Skeletal muscle cell (primary cell): ENCODE data around the gene FLYWCH1.

Experiments
- DNase-seq: peaks from one replicate; pipeline ENCODE4 v3.0.0-alpha.2; 2010; ENCODE audit warnings: low read depth
- H3K4me3 ChIP-seq: 2 replicates; pipeline ENCODE4 v1.5.1; 2011; ENCODE audit warnings: low read depth, mild to moderate bottlenecking, control low read depth, low read length, moderate library complexity

Gene FLYWCH1

GRCh38 chr16:2976201-2976600 is 64.5 kb downstream of the FLYWCH1 start:
- DNase-seq, result no peak
- H3K4me3 ChIP-seq, result no peak overlapping the region

- H3K4me3 ChIP-seq, result no peak overlapping the region
- no peak for DNase-seq
These were observed 64.9 kb downstream of the FLYWCH1 start for GRCh38 chr16:2976673-2977072.

DNA sequence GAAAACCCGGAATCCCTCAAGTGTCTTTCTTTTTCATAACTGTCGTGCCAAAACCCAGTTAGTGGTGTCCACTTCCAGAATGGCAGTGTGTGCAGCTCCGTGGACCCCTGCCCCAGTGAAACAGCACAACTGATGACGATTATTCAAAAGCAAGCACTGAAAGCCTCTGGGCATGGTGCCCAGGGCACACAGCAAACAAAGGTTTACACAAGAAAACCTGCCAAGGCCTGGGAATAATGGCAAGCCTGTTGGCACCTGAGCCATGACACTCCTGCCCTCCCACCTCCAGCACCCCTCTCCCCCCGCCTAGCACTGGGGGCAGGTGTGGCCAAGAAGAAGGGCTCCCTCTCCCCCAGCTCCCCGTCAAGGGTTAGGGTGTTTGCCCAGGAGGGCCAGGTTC is 65.7 kb downstream of the FLYWCH1 start:
- DNase-seq, result no peak
- no peak overlapping the region for H3K4me3 ChIP-seq

DNA sequence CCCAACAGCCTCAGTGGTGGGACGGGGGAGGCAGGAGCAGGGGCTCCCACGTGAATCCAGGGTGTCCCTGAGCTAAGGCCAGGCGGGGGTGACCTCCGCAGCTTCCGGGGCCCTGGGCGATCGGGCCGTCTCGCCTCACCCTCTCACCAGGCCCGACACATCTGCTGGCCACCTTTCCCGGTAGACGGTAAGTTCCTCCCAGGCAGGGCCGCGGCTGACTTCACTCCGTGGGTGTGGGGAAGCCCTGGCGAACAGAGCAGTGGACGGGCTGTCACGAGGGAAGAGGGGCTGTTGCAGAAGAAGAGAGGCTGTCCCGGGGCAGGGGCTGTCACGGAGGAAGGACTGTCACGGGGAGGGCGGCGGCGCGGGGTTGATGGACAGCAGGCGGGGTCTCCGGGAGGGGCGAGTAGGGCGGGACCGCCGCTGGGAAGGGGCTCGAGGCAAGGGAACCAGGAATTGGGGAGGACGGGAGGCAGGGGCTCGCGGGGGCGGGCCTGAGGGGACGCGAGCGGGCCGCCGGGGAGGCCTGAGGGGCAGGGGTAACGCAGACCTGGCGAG is 68.0 kb downstream of the FLYWCH1 start:
- DNase-seq, result no peak
- H3K4me3 ChIP-seq, result peak overlapping the region; percentile 74

DNA sequence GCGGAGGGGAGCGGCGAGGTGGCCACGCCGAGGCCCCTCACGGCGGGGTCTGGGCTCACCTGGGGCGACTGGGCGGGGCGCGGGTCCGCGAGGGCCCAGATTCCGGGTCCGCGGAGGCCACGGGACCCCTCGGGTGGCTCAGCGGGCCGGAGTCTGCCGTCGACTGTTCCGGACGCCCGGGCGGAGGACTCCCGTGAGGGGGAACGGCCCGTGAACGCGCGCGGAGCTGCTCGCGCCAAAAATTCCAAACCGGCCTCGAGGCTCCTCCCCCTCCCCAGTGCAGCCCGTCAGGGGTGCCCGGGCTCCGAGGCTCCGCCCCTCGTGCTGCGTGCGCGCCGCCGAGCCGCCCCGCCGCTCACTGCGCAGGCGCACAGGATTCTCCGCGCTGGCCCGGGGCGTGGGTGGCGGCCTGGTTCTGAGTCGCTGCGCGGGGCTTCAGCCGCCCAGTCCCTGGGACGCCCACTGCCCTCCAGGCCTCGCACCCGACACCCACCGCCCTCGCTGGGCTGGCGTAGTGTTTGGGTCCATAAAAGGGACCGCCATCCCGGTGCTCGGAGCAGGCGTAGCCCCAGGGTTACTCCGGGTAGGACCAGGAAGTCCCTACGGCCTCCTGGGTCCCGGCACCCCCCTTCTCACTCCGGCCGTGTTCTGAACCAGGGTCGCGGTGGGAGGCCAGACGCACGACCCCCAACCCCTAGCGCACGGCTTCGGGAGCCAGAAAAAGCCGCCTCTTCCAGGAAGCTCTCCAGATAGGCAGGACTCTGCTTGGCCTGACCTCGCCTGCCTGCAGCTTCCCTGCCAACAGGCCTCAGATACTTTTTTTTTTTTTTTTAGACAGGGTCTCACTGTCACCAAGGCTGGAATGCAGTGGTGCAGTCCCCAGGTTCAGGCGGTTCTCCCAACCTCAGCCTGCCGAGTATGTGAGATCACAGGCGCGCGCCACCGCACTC is 68.8 kb downstream of the FLYWCH1 start, which contains the start of gene PKMYT1:
Gene PKMYT1, minus strand, starts transcription at position 220 of the 950 bp plus-strand sequence. CDS start 789 bp downstream, outside the sequence.
- H3K4me3 ChIP-seq, result peak within 1 kb of the TSS; percentile 74
- DNase-seq, result peak; percentile 33

DNA sequence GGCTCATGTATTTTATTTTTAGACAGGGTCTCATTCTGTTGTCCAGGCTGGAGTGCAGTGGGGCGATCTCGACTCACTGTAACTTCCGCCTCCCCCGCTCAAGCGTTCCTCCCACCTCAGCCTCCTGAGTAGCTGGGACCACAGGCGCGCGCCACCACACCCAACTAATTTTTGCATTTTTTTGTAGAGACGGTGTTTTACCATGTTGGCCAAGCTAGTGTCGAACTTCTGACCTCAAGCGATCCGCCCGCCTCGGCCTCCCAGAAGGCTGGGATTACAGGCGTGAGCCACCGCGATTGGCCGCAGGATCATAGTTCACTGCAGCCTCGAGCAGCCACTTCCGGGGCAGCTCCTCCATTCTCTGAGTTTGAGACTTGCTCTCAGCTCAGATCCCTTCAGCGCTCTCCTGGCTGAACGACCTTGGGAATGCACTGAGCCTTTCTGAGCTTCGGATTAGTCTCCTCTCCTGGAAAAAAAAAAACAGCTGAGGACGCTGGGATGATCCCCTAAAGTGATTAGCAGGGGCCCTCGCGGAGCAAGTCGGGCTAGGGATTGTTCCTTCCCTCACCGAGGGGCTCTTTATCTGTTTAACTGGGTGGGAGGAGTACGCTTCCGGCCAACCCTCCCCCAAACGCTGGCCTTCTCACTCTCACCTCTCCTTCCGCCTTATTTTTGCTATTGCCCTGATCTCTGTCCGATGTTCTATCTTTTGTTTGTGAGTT is 69.6 kb downstream of the FLYWCH1 start:
- peak overlapping the region; percentile 74 for H3K4me3 ChIP-seq
- DNase-seq, result no peak

GRCh38 chr16:2981899-2982250 is 70.1 kb downstream of the FLYWCH1 start:
- DNase-seq, result no peak
- H3K4me3 ChIP-seq, result no peak overlapping the region

- DNase-seq, result no peak
These were observed 70.7 kb downstream of the FLYWCH1 start for GRCh38 chr16:2982402-2982801.

GRCh38 chr16:2983706-2984136 is 72.0 kb downstream of the FLYWCH1 start:
- DNase-seq, result no peak
- H3K4me3 ChIP-seq, result peak overlapping the region; percentile 20

More at GRCh38 chr16:2982402-2982801, 70.7 kb downstream of the FLYWCH1 start:
- no peak overlapping the region for H3K4me3 ChIP-seq

GRCh38 chr16:2985462-2985861 is 73.7 kb downstream of the FLYWCH1 start:
- no peak overlapping the region for H3K4me3 ChIP-seq
- DNase-seq, result no peak

DNA sequence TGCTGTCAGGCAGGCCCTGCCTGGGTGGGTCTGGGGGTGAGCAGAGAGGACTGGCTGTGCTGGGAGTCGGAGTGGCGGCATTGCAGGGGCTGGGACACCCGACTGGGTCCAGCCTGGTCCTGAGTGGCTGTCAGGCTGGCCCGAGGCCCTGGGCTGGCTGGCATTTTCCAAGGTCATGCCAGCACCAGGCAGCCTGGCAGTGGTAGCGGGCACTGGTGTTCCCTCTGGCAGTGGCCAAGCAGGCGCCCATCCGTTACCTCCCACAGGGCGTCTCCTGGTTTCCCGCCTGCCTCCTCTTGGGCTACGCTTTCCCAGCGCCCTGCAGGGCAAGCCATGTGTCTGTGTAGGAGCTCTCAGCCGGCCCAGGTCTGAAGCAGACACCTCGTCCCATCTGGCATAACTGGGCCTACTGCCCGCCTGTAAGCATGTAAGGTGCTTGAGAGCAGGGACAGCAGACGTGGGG is 74.2 kb downstream of the FLYWCH1 start:
- no peak overlapping the region for H3K4me3 ChIP-seq

DNA sequence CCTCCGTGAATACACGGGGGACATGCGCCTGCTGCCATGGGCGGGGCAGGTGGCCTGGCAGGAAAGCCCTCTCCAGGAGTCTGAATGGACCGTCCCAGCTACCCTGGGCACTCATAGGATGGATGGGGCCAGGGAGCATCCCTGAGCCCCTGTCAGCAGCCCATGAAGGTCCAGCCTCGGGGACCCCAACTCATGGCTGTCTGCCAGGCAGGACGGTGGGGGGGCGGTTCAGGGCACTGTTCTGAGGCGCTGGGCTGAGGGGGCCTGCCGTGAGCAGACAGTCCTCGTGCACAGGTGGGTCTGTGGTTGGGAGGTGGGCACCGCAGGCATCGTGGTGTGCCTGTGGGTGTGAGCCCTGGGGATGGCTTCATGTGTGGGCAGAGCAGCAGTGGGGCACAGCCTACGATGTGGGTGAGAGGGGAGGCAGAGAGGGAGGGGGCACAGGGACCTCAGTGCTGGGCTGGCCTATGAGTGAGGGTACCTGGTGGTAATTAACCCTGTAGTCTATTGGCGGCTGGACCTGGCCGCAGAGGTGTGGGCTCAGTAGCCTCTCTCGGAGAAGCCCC is 75.0 kb downstream of the FLYWCH1 start:
- H3K4me3 ChIP-seq, result no peak overlapping the region
- no peak for DNase-seq

More for the DNA sequence above, 74.2 kb downstream of the FLYWCH1 start:
- DNase-seq, result no peak

DNA sequence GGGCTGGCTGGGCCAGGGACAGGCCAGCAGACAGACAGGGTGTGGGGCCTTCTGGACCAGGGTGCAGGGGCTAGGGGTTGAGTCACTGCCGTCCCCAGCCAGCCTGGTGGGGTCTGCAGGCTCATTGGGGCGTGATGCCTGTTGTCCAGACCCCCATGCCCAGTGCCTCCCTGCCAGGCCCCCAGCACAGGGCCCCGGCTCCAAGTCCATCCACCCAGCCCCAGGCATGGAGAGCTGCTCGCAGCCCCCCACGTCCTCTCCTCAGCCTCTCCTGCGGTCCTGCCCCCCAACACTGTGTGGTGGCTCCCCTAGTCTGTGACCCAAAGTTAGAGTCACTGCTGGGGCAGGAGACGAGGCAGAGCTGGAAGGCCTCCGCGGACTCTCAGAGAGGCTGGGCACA is 75.6 kb downstream of the FLYWCH1 start:
- no peak for DNase-seq
- H3K4me3 ChIP-seq, result no peak overlapping the region

DNA sequence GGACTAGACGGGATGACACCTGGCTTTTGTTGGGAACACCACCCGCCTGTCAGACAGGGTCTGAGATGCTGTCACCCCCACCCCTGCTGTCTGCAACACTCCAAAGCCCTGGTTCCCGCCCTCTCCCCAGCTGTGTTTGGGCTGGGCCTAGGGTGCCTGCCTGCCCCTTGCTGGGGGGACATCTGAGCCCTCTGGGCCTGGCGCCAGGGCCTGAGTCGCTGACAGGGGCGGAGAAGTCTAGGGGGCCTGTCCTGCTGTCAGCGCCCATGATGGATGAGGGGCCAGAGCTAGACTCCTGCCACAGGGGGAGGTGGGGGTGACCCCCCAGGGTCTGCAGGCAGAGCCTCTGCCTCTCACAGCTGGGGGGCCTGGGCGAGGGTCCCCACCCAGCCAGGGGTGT is 76.1 kb downstream of the FLYWCH1 start:
- no peak overlapping the region for H3K4me3 ChIP-seq
- no peak for DNase-seq

GRCh38 chr16:2988590-2989099 is 76.9 kb downstream of the FLYWCH1 start:
- H3K4me3 ChIP-seq, result no peak overlapping the region
- DNase-seq, result no peak

- DNase-seq, result no peak
- no peak overlapping the region for H3K4me3 ChIP-seq
These were observed 79.2 kb downstream of the FLYWCH1 start for GRCh38 chr16:2990891-2991290.

- H3K4me3 ChIP-seq, result no peak overlapping the region
These were observed 80.0 kb downstream of the FLYWCH1 start for GRCh38 chr16:2991566-2992261.

GRCh38 chr16:2992383-2993081 is 80.8 kb downstream of the FLYWCH1 start:
- no peak overlapping the region for H3K4me3 ChIP-seq
- DNase-seq, result no peak

More at GRCh38 chr16:2991566-2992261, 80.0 kb downstream of the FLYWCH1 start:
- DNase-seq, result no peak
